GM12801 (cell line): ENCODE measurements around the gene PTPRK.

Source experiments
- TF ChIP-seq, protein P1 (sequence below): IDR thresholded peaks from one replicate; pipeline ENCODE4 v1.5.1; 2011; ENCODE audit warnings: control low read depth; ENCODE audit not compliant: insufficient read length; ENCODE audit errors: extremely low read depth

Gene PTPRK

GRCh38 chr6:128350416-128351254 lies 169.8 kb downstream of the PTPRK start:
- TF ChIP-seq, protein P1, sequence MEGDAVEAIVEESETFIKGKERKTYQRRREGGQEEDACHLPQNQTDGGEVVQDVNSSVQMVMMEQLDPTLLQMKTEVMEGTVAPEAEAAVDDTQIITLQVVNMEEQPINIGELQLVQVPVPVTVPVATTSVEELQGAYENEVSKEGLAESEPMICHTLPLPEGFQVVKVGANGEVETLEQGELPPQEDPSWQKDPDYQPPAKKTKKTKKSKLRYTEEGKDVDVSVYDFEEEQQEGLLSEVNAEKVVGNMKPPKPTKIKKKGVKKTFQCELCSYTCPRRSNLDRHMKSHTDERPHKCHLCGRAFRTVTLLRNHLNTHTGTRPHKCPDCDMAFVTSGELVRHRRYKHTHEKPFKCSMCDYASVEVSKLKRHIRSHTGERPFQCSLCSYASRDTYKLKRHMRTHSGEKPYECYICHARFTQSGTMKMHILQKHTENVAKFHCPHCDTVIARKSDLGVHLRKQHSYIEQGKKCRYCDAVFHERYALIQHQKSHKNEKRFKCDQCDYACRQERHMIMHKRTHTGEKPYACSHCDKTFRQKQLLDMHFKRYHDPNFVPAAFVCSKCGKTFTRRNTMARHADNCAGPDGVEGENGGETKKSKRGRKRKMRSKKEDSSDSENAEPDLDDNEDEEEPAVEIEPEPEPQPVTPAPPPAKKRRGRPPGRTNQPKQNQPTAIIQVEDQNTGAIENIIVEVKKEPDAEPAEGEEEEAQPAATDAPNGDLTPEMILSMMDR = no peak

GRCh38 chr6:128347123-128347522 lies 173.3 kb downstream of the PTPRK start:
- TF ChIP-seq, protein P1 = no peak

GRCh38 chr6:128346569-128346968 lies 173.8 kb downstream of the PTPRK start:
- TF ChIP-seq, protein P1 = no peak

GRCh38 chr6:128345278-128345677 lies 175.1 kb downstream of the PTPRK start:
- TF ChIP-seq, protein P1 = no peak

GRCh38 chr6:128343706-128344105 lies 176.7 kb downstream of the PTPRK start:
- TF ChIP-seq, protein P1 = no peak

GRCh38 chr6:128339635-128340450 lies 180.6 kb downstream of the PTPRK start:
- TF ChIP-seq, protein P1 = no peak

DNA sequence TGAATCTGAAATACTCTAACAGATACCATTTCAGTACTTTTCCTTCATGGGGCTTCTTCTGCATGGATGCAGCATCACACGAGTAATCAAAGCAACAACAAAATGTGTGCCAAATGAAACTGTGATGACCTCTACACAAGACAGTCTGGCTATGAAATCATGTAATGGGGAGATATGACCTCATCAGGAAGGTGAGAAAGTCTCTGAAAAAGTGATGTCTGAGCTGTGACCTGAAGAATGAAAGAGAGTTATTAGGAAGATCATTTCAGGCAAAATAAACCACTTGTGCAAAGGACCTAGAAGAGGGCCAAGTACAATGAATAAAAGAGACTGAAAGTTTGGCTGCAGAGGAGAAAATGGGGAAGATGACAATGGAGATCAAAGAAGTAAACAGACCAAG lies 182.8 kb downstream of the PTPRK start:
- TF ChIP-seq, protein P1 = no peak
